Measurements from ENCODE around the gene AQP7.
"Not testable (repeated sequence)": the region's sequence is repeated elsewhere in the genome, so short reads cannot be mapped to it uniquely, and the experiment has no call there.

AQP7 gene

DNA sequence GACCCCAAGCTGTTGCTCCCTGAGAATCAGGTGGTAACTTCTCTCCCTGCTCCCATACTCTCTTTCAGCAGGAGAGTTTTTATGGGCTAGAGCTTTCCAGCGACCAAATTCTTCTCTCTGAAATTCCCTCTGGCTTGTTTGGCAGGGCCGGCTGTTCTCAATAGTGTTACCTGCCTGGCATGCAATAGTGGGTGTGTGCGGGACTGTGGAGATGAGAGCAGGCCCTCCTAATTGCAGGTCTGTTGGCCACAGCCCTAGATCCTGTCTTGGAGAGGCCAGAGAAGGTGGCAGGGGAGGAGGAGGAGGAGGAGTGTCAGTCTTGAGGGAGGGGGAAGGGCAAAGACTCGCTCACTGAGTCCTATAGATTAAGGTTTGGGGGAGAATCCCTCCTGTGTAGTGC, 29.5 kb downstream of the AQP7 start:
- DNase-seq (ENCODE audit: insufficient read length, low spot score) (no peak), FAIRE-seq (no peak)
- no peak for TF ChIP-seq POLR2AphosphoS5 (IDR thresholded peaks at IDR 0.05; ENCODE audit: low read depth, low read length)
- no peak for TF ChIP-seq POLR2A (IDR thresholded peaks at IDR 0.05; ENCODE audit: low read depth, low read length)
- TF ChIP-seq SPI1 (IDR thresholded peaks at IDR 0.05; ENCODE audit: low read depth, low read length): no peak
- no peak for TF ChIP-seq TAF1 (IDR thresholded peaks at IDR 0.05; ENCODE audit: low read depth, low read length)
- no peak for TF ChIP-seq PAX5 (IDR thresholded peaks at IDR 0.05; ENCODE audit: insufficient read depth, low read length, severe bottlenecking)
- no peak for TF ChIP-seq POU2F2 (IDR thresholded peaks at IDR 0.05; ENCODE audit: low read depth, low read length)

DNA sequence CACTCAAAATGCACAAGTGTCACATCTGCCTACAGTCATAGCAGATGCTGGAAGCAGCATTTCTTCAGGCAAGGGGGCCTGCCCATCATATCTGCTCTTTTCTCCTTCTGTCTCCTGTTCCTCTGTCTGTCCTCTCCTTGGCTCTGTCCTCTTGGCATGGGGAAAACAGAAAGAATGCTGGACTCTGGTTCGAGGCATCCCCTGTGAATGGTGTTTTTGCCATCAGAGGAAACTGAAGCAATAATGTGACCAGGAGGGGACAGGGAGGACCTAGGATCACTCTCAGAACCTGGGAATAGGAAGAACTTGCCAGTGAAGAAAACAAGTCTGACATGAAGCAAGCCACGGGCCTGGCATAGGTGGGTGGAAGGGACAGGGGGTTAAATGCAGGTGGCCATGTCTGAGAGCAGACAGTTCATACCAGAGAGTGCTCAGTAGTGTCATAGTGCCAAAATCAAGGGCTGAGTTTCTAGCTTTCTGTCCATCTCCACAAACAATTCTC, 35.3 kb downstream of the AQP7 start:
- DNase-seq (ENCODE audit: insufficient read length, low spot score): no peak
- no peak for FAIRE-seq
- no peak for TF ChIP-seq TAF1 (IDR thresholded peaks at IDR 0.05; ENCODE audit: low read depth, low read length)
- no peak for TF ChIP-seq POLR2AphosphoS5 (IDR thresholded peaks at IDR 0.05; ENCODE audit: low read depth, low read length)
- no peak for TF ChIP-seq POLR2A (IDR thresholded peaks at IDR 0.05; ENCODE audit: low read depth, low read length)
- no peak for TF ChIP-seq PAX5 (IDR thresholded peaks at IDR 0.05; ENCODE audit: insufficient read depth, low read length, severe bottlenecking)
- TF ChIP-seq SPI1 (IDR thresholded peaks at IDR 0.05; ENCODE audit: low read depth, low read length): no peak
- TF ChIP-seq POU2F2 (IDR thresholded peaks at IDR 0.05; ENCODE audit: low read depth, low read length): no peak

GRCh38 chr9:33364814-33365213, 37.6 kb downstream of the AQP7 start:
- DNase-seq (ENCODE audit: insufficient read length, low spot score); FAIRE-seq: not testable (repeated sequence)

DNA sequence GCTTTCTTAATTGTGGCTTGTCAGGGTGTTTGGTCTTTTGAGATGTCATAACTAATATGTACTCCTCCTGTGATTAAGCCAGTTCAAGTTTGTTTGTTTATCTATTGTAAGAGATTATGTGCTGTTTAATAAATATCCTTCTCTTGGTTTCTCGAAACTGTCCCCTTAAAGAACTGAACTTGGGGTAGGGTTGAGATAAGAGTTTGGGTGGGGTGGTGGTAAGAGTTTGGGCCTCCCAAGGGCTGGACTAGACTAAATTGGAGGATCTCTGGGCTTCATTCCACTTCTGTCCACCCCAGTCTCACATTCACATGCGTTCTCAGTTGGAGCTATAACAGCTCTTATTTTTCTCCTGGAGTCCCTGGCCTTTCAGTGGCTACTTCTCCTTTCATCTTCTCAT, 38.2 kb downstream of the AQP7 start:
- DNase-seq (ENCODE audit: insufficient read length, low spot score): no peak
- no peak for FAIRE-seq
- no peak for TF ChIP-seq POLR2AphosphoS5 (IDR thresholded peaks at IDR 0.05; ENCODE audit: low read depth, low read length)
- no peak for TF ChIP-seq SPI1 (IDR thresholded peaks at IDR 0.05; ENCODE audit: low read depth, low read length)
- TF ChIP-seq POLR2A (IDR thresholded peaks at IDR 0.05; ENCODE audit: low read depth, low read length): no peak
- no peak for TF ChIP-seq TAF1 (IDR thresholded peaks at IDR 0.05; ENCODE audit: low read depth, low read length)
- TF ChIP-seq PAX5 (IDR thresholded peaks at IDR 0.05; ENCODE audit: insufficient read depth, low read length, severe bottlenecking): no peak
- TF ChIP-seq POU2F2 (IDR thresholded peaks at IDR 0.05; ENCODE audit: low read depth, low read length): no peak

DNA sequence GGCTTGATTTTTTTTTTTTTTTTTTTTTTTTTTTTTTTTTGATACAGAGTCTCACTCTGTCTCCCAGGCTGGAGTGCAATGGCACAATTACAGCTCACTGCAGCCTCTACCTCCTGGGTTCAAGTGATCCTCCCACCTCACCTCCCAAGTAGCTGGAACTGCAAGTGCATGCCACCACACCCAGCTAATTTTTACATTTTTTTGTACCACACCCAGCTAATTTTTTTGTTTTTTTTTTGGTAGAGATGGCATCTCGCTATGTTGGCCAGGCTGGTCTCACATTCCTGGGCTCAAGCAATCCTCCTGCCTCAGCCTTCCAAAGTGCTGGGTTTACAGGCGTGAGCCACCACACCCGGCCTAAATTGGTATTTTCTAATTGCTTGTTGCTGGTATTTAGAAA, 43.7 kb downstream of the AQP7 start:
- not testable (repeated sequence) for FAIRE-seq

DNA sequence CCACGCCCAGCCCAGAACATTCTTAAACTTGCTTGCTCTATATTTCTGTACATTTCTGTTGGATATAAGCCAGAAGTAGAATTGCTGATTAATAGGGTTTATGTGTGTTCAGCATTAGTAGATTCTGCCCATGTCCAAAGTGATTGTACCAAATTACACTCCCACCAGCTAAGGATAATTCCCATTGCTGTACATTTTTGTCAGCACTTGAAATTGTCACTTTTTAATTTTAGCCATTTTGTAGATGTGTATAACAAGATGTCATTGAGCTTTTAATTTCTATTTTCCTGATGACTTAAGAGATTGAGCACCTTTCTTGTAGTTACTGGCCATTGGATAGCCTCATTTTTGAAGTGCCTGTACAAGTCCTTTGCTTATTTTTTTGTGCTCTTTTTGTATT, 46.4 kb downstream of the AQP7 start:
- DNase-seq (ENCODE audit: insufficient read length, low spot score) (no peak), FAIRE-seq (no peak)
- TF ChIP-seq POLR2A (IDR thresholded peaks at IDR 0.05; ENCODE audit: low read depth, low read length) (no peak), TAF1 (IDR thresholded peaks at IDR 0.05; ENCODE audit: low read depth, low read length) (no peak), POU2F2 (IDR thresholded peaks at IDR 0.05; ENCODE audit: low read depth, low read length) (no peak), SPI1 (IDR thresholded peaks at IDR 0.05; ENCODE audit: low read depth, low read length) (no peak), POLR2AphosphoS5 (IDR thresholded peaks at IDR 0.05; ENCODE audit: low read depth, low read length) (no peak), PAX5 (IDR thresholded peaks at IDR 0.05; ENCODE audit: insufficient read depth, low read length, severe bottlenecking) (no peak)

More for the DNA sequence above, 43.7 kb downstream of the AQP7 start:
- DNase-seq (ENCODE audit: insufficient read length, low spot score): not testable (repeated sequence)

DNA sequence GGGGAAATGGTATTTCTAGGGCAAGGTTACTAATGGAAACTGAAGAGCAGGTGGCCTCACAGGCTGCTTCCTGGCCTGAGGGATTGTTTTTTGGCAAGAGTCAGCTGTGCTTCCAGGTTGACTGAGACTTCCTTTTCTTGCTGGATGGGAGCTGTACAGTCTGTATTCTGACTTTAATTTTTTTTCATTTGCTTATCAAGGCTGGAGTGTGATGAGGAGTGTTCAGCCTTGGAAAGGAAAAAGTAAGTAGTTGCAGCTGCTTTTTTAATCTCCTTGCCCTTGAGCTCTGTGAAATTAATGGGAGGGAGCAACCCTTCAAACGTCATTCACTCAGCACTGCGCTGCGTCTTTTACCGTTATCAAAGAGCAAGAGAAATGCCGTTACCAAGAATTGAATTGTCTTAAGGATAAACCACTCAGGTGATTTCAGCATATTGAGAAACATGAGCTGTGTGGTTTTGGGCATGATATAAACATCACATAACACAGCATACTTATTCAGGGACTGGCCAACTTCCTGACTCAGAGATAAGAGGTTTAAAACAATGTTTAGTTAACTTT, 47.6 kb downstream of the AQP7 start:
- TF ChIP-seq POLR2A (IDR thresholded peaks at IDR 0.05; ENCODE audit: low read depth, low read length) (no peak), POLR2AphosphoS5 (IDR thresholded peaks at IDR 0.05; ENCODE audit: low read depth, low read length) (no peak), SPI1 (IDR thresholded peaks at IDR 0.05; ENCODE audit: low read depth, low read length) (no peak), PAX5 (IDR thresholded peaks at IDR 0.05; ENCODE audit: insufficient read depth, low read length, severe bottlenecking) (no peak), TAF1 (IDR thresholded peaks at IDR 0.05; ENCODE audit: low read depth, low read length) (no peak), POU2F2 (IDR thresholded peaks at IDR 0.05; ENCODE audit: low read depth, low read length) (no peak)
- FAIRE-seq (no peak), DNase-seq (ENCODE audit: insufficient read length, low spot score) (no peak)

DNA sequence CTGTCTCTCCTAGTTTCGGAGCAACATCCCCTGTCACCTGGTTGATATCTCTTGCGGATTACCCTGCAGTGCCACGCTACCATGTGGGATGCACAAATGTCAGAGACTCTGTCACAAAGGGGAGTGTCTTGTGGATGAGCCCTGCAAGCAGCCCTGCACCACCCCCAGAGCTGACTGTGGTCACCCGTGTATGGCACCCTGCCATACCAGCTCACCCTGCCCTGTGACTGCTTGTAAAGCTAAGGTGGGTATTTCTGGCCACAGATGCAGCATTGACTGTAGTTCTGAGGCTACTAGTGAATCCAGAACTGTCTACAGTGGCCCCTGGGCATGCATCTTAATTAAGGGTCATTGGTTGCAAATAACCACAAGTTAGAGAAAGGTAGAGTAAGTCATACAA, 50.8 kb downstream of the AQP7 start:
- DNase-seq (ENCODE audit: insufficient read length, low spot score) (no peak), FAIRE-seq (no peak)
- no peak for TF ChIP-seq POLR2AphosphoS5 (IDR thresholded peaks at IDR 0.05; ENCODE audit: low read depth, low read length)
- TF ChIP-seq SPI1 (IDR thresholded peaks at IDR 0.05; ENCODE audit: low read depth, low read length): no peak
- no peak for TF ChIP-seq PAX5 (IDR thresholded peaks at IDR 0.05; ENCODE audit: insufficient read depth, low read length, severe bottlenecking)
- TF ChIP-seq TAF1 (IDR thresholded peaks at IDR 0.05; ENCODE audit: low read depth, low read length): no peak
- TF ChIP-seq POLR2A (IDR thresholded peaks at IDR 0.05; ENCODE audit: low read depth, low read length): no peak
- no peak for TF ChIP-seq POU2F2 (IDR thresholded peaks at IDR 0.05; ENCODE audit: low read depth, low read length)

GRCh38 chr9:33350310-33350709, 52.1 kb downstream of the AQP7 start:
- no peak for FAIRE-seq
- no peak for TF ChIP-seq PAX5 (IDR thresholded peaks at IDR 0.05; ENCODE audit: insufficient read depth, low read length, severe bottlenecking)
- no peak for DNase-seq (ENCODE audit: insufficient read length, low spot score)

- TF ChIP-seq TAF1 (IDR thresholded peaks at IDR 0.05; ENCODE audit: low read depth, low read length) (no peak), PAX5 (IDR thresholded peaks at IDR 0.05; ENCODE audit: insufficient read depth, low read length, severe bottlenecking) (no peak)
- FAIRE-seq (no peak), DNase-seq (ENCODE audit: insufficient read length, low spot score) (no peak)
Measured at GRCh38 chr9:33349743-33350142, 52.6 kb downstream of the AQP7 start.

DNA sequence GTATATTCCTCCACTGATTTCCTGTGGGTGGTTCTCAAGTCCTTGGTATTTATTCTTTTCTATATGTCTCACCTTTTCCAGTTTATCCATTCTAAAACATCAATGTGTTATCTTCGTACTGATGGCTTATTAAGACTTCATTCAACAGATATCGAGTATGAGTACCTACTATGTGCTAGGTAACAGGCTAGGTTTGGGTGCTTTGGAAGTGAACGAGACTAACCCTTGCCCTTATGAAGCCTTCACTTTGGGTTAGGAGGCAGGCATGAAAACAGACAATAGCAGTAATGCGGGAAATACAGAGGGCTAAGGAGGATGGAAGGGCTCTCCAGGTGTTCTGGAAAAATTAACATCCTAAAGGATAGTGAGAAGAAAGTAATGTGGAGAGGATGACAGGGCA, 53.4 kb downstream of the AQP7 start:
- TF ChIP-seq TAF1 (IDR thresholded peaks at IDR 0.05; ENCODE audit: low read depth, low read length) (no peak), PAX5 (IDR thresholded peaks at IDR 0.05; ENCODE audit: insufficient read depth, low read length, severe bottlenecking) (no peak), POLR2A (IDR thresholded peaks at IDR 0.05; ENCODE audit: low read depth, low read length) (no peak), POLR2AphosphoS5 (IDR thresholded peaks at IDR 0.05; ENCODE audit: low read depth, low read length) (no peak)
- FAIRE-seq (no peak), DNase-seq (ENCODE audit: insufficient read length, low spot score) (no peak)

Data from GM12891 (cell line).